ENCODE measurements around the gene GPR18.

The GPR18 gene

DNA sequence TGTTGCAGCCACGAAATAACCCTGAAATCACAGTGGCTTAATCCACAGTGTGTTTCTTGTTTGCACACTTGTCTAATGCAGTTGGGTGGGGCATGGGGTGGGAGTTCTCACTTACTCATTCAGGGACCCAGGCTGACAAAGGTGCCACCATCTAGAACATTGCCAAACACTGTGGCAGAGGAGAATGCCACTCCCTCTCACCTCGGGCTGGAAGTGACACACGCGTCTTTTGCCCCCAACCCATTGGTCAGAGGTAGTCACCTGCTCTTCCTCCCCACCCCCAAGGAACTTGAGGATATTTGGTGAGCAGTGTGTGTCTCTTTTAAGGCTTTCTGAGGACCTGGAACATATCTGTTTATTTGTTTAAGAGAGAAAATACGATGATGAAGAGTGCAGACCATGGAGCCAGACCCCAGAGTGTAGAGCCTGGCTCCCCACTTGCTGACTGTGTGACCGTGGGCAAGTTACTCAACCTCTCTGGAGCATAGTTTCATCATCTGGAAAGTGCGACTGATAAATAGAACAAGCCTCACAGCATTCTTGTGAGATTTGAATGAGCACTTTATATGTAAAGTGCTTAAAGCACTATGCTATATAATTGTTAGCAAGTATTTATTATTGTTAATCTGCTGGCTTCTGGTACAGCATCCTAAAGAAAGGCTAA is 31.6 kb upstream of the GPR18 start:
- DNase-seq, result peak; percentile 66 to 78

DNA sequence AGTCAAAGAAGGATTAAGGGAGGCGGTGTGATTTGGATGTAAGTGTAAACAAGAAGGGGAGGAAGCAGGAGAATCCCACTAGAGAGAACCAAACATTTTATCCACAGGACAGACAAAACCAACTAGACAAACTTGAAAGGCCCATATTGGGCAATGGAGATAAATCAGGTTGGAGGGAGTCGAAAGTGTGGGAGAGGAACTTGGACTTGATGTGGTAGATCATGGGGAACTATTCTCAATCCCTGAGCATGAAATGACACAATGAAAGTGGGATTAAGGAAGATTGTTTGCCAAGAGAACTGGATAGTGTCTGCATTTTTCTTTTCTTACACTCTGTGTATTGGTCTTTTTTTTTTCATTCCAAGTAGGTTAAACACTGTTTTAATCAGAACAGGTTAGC is 31.1 kb upstream of the GPR18 start:
- no peak for DNase-seq

DNA sequence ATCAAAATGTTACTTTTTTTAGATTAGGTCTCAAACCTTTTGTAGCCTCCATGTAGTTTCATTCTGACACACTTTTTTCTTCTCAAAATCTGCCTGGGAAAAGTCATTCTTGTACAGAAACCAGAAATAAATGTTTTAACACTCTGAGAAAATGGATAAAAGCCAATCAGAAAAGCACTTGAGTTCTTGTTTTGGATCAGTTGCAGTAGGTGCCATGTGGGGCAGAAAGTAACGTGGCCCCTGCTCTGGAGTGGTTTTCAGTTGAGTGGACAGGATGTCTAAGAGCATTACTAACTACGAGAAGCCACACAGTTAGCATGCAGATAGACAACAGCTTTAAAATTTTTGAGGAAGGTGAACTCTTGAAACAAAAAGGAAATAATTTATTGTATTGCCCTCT is 29.9 kb upstream of the GPR18 start:
- DNase-seq, result no peak

- DNase-seq, result no peak
Observed at GRCh38 chr13:99287551-99287950, 29.4 kb upstream of the GPR18 start.

DNA sequence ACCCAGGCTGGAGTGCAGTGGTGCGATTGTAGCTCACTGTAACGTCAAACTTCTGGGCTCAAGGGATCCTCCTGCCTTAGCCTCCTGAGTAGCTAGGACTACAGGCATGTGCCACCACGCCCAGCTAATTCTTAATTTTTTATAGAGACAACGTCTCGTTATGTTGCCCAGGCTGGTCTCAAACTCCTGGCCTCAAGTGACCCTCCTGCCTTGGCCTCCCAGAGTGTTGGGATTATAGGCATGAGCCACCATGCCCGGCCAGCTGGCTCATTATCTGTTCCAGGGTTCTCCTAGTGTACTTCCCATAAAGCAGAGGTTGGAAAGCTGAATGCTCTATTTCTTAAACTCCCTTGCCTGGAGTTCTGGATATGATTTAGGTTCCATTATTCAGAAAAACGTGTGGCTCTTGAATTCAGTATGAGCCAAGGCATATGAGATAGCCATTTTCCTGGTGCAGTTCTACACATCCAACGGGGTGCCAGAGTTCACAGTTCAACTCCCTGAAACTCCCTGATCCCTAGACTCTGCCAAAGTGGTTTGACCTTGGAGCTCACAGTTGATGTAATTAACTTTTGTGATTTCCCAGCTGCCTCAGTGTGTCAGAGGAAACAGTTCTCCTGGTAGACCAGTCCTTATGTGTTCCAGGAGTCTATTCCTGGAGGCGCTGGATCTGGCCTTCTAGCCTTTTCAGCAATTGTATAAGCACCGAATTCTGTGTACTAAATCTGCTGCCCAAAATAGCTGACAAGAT is 27.4 kb upstream of the GPR18 start:
- DNase-seq, result no peak

DNA sequence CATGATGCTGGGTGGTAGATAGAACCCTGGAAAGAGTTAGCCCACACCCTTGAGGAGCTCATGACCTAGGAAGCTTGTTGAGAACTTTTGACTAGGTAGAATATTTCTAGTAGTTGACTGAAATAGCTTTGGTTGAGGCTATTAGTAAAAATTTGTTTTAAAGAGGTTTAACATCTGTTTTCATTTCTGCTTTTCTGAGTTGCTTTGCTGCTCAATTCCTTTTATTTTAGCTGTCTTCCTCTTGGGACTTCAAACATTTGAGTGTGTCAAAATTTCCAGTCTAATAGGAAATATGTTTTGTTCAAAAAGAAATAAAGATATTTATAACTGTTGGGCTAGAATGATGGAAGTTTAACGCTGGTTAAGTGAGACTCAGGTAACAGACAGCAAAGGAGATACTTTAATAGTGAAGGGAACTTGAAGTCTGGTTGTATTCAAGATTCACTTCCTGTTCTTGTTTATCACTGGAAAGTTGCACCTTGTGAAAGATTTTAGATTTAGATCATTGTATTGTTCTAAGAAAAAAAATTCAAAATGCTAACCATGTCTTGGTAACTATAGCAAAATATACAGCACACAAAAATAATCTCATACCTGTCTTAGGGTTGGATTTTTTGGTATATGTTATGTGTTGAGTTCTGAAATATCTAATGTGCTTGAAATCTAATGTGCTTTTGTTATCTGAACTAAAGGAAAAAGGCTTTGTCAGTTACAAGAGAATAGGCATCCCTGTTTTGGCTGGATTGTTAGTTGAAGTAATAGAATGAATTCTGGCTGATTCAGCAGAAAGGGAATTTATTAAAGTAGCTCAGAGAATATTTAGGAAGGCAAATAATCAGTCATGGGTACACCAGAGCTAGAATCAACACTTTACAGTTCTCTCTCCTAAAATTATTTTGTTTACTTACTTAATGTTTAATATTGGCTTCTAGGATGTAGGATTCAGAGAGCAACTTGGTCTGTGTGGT is 24.4 kb upstream of the GPR18 start:
- DNase-seq, result peak in 1 of 2 donors; percentile 81

DNA sequence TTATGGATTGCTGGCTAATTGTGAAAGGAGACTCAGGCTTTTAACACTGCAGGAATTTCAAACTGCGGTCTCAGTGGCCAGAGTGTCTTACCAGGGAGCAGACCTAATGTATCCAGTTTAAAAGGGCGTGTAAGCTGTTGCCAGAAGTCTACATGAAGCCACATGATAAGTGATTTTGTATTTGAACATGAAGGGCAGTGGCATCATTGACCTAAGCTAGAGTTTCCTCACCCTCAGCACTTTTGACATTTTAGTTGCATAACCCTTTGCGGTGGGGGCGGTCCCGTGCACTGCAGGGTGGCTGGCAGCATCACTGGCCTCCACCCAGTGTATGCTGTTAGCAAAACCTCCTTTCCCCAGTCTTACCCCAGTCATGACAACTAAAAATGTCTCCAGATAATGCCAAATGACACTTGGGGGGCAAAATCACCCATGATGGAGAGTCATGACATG is 23.7 kb upstream of the GPR18 start:
- peak; percentile 81 to 89 for DNase-seq

DNA sequence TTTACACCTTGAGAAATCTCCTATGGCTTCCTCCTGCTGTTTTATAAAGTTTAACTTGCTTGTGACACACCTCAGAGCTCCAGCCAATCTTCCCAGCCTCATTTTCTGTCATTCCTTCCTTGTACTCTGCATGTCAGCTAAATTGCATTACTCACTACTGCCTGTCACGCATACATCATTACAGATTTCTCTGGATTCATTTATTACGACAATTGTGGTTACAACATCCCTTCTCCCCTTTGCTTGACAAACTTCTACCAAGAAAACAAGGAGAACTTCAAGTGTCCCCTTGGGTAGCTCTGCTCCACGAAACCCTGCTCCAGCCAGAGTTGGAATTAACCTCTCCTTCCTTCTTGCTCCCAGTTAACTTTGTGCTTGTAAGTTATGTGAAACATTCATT is 22.0 kb upstream of the GPR18 start:
- DNase-seq, result peak; percentile 16 to 57

GRCh38 chr13:99279637-99280036 is 21.5 kb upstream of the GPR18 start:
- peak in 1 of 2 donors; percentile 11 for DNase-seq

DNA sequence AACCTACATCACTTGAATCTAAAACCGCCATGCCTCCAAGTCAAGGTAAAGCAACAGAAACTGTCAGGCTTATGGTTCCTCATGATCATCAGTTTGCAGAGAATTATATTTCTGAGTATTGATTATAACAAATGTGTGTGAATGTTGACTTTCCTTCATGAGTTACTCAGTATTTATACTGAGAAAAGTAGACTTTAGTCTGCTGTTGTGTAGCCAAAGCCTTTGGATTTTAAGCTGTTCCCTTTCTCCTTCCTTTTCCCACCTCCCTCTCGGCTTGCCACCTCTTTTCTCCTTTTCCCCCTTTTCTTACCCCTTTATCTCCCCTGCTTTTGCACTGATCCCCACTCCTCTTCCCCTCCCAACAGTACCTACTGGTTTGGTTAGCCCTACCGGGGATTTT is 20.7 kb upstream of the GPR18 start:
- no peak for DNase-seq

- peak in 1 of 2 donors; percentile 48 for DNase-seq
Observed at GRCh38 chr13:99278200-99278599, 20.0 kb upstream of the GPR18 start.

DNA sequence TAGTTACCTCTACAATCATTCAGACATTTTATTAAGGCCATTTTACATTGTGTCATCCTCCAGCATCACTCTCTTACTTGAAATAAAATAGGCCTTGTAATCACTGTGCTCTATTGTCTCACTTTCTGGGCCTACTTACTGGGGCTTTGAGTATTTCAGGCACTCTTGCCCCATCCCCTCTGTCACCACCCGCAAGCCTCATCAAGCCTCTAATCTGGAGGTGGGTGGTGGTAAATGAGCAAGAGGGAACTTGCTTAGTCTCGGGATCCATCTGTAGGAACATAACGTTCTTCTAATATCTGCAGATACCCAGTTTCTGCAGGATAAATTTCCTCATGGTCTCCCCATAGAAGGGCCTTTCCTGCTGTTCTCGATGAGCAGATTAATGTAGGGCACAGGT is 19.4 kb upstream of the GPR18 start:
- DNase-seq, result peak in 1 of 2 donors; percentile 34

DNA sequence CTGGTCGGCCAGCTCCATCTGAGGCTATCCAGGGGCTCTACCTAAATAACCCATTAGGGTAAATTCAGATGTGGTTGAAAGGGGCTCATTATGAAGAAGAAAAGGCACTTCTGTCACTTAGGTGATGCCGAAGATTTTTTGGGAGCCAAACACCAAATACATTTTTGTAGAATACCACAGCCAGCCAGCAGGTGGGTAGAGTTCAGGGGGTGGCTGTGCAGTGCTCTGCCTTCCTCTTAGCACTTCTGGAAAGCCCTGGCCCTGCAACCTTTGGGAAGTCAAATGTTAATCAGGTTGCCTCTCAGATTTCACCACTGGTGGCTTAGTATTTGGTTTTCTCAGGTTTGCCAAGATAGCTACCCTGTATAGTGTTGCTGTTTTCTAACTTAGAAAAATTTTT is 18.5 kb upstream of the GPR18 start:
- DNase-seq, result no peak

GRCh38 chr13:99275093-99275469 is 16.9 kb upstream of the GPR18 start:
- DNase-seq, result peak in 1 of 2 donors; percentile 44

- DNase-seq, result peak; percentile 33 to 73
Observed at GRCh38 chr13:99273128-99273527, 14.9 kb upstream of the GPR18 start.

GRCh38 chr13:99272481-99272880 is 14.3 kb upstream of the GPR18 start:
- DNase-seq, result no peak

- no peak for DNase-seq
Observed at GRCh38 chr13:99271249-99271648, 13.1 kb upstream of the GPR18 start.

GRCh38 chr13:99270518-99270917 is 12.3 kb upstream of the GPR18 start:
- no peak for DNase-seq

DNA sequence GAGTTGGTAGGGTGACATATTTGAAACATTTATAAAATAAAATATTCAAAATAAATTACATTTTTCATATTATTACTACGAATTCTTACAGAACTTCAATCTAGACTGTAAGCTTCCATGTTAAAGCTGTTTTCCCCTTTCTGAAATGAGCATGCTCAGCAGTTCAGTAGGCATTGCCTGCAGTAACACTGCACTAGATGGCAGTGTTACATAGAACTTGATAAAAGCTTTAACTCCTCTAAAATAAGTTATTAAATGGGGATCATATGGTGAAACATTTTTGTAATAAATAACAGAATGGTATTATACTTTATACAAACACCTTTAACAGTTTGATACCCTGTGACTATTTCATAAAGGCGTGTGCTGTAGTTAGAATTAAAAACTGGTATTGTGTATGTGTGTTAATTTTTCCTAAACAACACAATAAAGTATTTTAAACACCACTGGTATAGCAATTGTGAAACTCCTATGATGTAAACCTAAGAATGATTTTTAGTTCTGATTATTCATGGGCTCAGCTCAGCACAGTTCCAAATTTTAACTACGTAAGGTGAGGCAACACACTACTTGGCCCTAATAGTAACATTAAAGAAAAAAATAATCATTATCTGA is 11.6 kb upstream of the GPR18 start:
- peak; percentile 70 to 78 for DNase-seq

GRCh38 chr13:99268822-99269221 is 10.6 kb upstream of the GPR18 start:
- DNase-seq, result no peak

DNA sequence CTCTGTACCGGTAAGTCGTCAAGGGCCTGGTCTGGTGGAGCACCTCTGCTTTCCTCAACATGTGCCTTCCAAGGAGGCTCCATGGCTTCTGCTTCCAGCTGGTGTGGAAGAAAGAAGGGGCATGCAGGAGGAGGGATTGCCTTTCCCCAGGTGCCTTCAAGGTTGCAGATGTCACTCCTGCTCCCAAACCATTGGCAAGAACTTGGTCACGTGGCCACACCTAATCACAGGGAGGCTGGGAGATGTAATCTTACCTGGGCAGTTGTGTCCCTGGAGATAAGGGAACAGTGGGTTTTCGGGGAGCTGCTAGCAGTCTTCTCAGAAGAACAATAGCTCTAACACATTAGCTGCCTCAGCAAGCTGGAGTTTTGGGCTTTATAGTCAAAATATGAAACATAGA is 9.7 kb upstream of the GPR18 start:
- no peak for DNase-seq

- no peak for DNase-seq
Observed at GRCh38 chr13:99266827-99267226, 8.6 kb upstream of the GPR18 start.

All from CD4-positive, alpha-beta T cell treated with Interleukin-4 for 1 hour (primary cell).